HFF-Myc (cell line): Measurements from ENCODE around the gene TFCP2.
A peak's percentile ranks its signal among the peaks of the same experiment; 100 is the strongest.
"Not testable (repeated sequence)": the region's sequence is repeated elsewhere in the genome, so short reads cannot be mapped to it uniquely, and the experiment has no call there.

Experiments
- DNase-seq: peaks from one replicate; pipeline ENCODE4 v3.0.0-alpha.2; 2011; ENCODE audit warnings: low read depth; ENCODE audit errors: extremely low read depth
- H3K4me3 ChIP-seq: replicated peaks from 2 replicates; pipeline ENCODE4 v1.5.1; 2011; ENCODE audit warnings: low read depth, mild to moderate bottlenecking, control low read depth, low read length
- CTCF ChIP-seq: IDR thresholded peaks from 2 replicates; pipeline ENCODE4 v1.5.1; 2012; ENCODE audit warnings: mild to moderate bottlenecking, low read depth, low read length, control low read depth; ENCODE audit errors: missing control alignments

Gene TFCP2

GRCh38 chr12:51172515-51173431, at the start of gene TFCP2:
Gene TFCP2, minus strand, starts transcription at chr12:51173135. Its CDS starts 713 bp downstream, at chr12:51172422.
- TF ChIP-seq CTCF, result no peak
- peak within 1 kb of the TSS; percentile 78 for H3K4me3 ChIP-seq
- DNase-seq, result peak; percentile 88

- TF ChIP-seq CTCF, result no peak
- no peak overlapping the region for H3K4me3 ChIP-seq
- DNase-seq, result no peak
Measured at GRCh38 chr12:51222461-51222860, 49.5 kb upstream of the TFCP2 start.

- H3K4me3 ChIP-seq, DNase-seq: not testable (repeated sequence)
Measured at GRCh38 chr12:51219857-51220256, 46.9 kb upstream of the TFCP2 start.

GRCh38 chr12:51219322-51219721, 46.4 kb upstream of the TFCP2 start:
- H3K4me3 ChIP-seq, result no peak overlapping the region
- no peak for DNase-seq
- TF ChIP-seq CTCF, result no peak

- no peak for DNase-seq
- no peak for TF ChIP-seq CTCF
- H3K4me3 ChIP-seq, result peak overlapping the region; percentile 59
Measured at GRCh38 chr12:51218607-51219161, 45.7 kb upstream of the TFCP2 start.

- H3K4me3 ChIP-seq, result peak within 1 kb of the TSS; percentile 59
- DNase-seq, result peak; percentile 42
- peak; percentile 20 for TF ChIP-seq CTCF
Measured at GRCh38 chr12:51217968-51218606, 45.2 kb upstream of the TFCP2 start, which contains the start of gene POU6F1. Gene POU6F1, minus strand, starts transcription at chr12:51218062. Its CDS starts 11,226 bp downstream, at chr12:51206836.
